Hematopoietic multipotent progenitor cell (in vitro differentiated cells): Measurements from ENCODE around the gene FOXRED2. TPM values are rescaled to one million over a fixed set of nuclear protein-coding genes. Genes with fewer than 3 reads are reported as not detected.
"Not testable (repeated sequence)": the region's sequence is repeated elsewhere in the genome, so short reads cannot be mapped to it uniquely, and the experiment has no call there.

Experiments
- DNase-seq, 3 donors: peaks; one replicate each; pipeline ENCODE4 v3.0.0-alpha.2; 2011 to 2015; ENCODE audit warnings: low read depth in 2 of 3, low spot score in 2 of 3
- total RNA-seq: library from RNA; depleted of rRNA; stranded (reverse); fragments of >200 nt; gene quantifications from one replicate; pipeline ENCODE4 v1.2.3, GENCODE V29; 2012

FOXRED2 gene
- 13.2 TPM for total RNA-seq

DNA sequence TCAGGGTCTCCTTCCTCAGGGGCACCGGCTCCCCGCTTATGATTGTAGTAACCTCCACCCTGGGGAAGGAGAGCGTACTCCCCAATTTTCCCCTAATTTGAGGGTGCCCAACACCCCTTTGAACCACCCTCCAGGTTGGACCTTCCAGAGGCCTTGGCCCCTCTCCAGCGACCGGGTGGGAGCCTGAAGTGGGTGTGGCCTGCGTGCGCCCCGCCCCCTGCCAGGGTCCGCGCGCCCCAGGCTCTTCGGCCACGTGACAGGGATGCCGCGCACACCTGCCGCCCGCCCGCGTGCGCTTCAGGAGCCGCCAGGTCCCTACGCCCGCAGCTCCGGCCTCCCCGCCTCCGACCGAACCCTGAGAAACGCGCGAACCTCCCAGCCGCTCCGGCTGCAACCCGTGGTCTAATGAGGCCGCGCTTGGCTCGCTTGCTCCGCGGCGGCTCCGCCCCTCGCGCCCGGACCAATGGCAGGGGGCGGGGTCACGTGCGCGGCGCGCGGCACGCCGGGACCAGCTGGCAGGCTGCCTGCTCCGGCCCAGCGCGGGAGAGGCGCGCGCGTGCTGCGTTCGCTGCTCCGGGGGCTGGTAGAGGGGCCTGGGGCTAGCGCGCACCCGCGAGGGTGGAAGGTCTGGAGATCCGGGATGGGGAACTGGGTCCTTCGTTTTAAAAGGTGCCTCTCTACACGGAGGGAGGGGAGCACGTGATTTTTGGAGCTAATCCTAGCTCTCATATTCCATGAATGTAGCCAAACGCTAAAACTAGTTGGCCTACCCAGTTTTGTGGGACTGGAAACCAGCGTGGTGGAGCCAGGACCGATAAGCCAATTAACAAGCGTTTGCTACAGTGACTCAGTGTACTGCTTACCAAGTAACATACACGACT, at the start of gene FOXRED2:
FOXRED2 (minus strand) TSS at position 404 of the 881 bp plus-strand sequence. CDS start 618 bp downstream, outside the sequence.
- peak; percentile 72 to 87 (median 82) for DNase-seq

DNA sequence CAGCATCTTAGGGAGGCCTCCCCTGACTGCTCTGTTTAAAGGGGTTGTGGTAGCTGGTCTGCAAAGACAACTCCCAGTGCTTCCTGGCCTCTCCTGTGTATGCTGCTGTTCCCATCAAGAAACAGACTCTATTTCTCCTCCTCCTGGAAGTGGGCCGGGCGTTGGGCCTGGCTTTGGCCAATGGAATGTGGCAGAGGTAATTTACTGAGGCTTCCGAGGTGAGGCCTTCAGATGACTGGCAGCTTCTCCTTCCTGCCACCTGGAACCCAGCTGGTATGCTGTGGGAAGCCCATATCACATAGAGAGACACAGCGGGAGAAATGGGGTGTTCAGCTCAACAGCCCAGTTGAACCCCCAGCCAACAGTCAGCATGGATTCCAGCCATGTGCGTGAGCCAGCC, 47.3 kb upstream of the FOXRED2 start:
- no peak for DNase-seq

DNA sequence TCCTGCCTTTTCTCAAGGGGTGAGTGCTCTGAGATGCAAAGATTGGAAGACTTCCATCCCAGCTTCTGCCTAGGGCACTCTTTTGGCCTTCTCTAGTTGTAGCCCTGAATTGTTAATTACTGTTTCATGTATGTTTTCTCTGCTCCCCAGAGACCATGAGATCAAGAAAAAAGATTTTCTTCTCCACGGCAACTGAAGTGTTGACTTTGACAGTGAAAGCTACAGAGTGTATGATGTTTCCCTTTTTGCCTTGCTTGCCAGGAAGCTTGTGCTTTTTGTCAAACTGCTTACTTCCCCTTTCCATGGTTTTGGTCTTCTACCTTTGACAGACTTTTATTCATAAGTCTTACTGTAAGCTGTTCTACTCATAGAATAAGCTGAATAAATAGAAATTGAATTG, 45.4 kb upstream of the FOXRED2 start:
- peak in 2 of 3 donors; percentile 36 to 80 for DNase-seq

DNA sequence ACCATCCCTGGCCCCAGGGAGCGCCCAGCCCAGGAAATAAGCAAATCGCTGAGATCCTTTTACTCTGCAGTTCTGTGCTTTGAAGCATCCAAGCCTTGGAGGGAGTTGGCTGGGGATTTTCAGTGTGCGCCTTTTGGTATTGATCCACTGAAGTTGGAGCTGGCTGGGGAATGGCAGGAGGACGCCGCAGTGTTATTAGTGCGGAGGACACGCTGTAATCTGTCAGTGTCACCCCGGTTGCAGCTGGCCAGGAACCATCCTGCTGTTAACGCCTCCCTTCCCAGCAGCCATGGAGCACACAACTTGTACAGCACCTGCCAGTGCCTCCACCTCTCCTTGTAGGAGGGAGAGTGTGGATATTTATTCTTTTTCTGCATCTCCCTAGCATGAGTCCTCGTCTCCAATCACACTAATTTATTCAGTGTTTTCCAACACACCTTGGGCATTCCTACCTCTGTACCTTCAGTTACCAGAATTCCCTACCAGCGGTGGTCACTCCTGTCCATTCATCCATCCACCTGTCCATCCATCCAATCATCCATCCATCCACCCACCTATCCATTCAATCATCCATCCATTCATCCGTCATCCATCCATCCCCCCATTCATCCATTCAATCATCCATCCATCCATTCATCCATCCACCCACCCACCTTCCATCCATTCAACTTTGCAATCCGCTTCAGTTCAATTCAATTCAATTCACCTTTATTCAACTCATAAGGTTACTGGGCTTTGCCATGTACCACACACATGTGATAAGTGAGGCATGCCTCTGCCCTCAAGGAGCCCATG, 44.1 kb upstream of the FOXRED2 start:
- no peak for DNase-seq

DNA sequence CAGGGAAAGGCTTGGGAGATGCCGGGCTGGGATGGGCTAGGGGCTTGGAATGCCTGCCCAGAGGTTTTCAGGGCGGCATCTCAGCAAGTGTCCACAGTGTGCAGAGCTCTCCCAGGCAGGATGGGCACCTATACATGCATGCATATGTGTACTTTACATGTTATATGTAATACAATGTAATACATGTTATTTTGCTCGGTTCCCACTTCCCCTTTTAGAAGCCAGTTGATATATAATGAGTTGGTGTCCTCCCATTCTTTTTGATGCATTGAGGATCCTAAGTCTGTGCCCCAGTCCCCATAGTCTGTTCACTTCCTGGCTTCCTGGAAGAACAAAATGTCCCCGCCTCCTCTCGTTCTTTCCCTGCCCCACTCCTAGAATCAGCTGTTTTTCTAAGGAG, 42.2 kb upstream of the FOXRED2 start:
- DNase-seq, result no peak

DNA sequence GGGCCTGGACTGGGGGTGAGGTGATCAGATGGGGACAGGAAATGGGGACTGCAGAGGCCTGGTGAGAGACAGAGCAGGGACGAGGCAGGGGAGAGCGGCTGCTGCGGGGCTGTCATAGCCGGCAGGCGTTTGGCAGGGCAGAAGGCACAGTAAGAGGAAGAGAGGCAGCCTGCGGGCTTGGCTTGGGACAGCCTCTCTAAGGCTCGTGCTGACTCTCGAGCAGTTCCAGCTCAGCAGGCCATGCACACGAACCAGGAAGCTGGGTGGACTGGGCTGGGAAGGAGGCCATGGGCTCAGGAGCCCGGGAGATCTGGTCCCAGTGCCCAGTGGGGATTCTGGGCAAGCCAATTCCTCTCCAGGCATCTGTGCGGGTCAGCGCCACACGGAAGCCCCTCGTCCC, 41.8 kb upstream of the FOXRED2 start:
- DNase-seq, result no peak

DNA sequence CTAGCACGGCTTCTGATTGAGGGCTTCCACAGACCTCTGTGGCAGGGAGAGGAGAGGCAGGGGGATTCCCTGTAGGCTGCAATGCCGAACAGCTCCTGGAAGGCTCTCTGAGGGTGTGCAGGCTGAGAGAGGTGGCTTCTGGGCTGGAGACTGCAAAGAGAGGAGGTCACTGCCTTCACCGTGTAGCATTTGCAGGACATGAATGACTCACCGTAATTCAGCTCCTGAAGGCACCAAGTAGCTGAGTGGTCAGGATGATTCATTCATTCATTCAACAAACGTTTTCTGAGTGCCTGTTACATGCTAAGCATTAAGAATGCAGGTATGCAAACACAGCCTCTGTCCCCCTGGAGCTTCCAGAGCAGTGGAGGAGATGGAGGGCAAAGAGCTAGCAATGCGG, 40.1 kb upstream of the FOXRED2 start:
- no peak for DNase-seq

DNA sequence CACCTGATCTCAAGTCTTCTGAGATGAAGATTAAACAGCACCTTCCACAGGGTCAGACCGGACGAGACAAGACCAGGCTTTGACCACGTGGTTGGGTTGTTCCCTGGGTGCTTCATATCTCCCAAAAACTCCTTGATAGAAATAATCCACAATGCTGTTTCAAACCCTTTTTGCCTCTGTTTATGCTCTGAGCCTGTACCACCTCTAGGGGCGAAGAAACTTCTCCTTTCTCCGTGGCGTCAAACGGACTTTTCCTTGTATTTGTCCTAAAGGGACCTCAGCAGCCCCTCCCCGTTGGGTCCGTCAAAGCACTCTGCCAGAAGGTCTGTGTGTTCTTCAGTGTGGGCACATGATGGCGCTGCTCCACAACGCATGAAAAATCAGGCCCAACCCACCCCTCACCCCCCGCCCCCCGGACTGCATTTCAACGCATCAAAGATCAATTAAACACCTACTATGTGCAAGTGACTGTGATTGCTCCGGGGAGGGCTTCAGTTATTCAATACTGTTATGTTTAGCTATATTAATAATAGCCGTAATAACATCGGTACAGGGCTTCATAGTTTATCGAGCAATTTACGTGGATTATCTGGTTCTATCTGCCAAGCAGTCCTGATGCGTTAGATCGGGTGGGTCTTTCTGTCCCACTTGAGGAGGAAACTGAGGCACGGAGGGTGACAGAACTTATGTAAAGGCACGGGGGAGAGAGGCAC, 39.4 kb upstream of the FOXRED2 start:
- peak in 2 of 3 donors; percentile 76 to 78 for DNase-seq

DNA sequence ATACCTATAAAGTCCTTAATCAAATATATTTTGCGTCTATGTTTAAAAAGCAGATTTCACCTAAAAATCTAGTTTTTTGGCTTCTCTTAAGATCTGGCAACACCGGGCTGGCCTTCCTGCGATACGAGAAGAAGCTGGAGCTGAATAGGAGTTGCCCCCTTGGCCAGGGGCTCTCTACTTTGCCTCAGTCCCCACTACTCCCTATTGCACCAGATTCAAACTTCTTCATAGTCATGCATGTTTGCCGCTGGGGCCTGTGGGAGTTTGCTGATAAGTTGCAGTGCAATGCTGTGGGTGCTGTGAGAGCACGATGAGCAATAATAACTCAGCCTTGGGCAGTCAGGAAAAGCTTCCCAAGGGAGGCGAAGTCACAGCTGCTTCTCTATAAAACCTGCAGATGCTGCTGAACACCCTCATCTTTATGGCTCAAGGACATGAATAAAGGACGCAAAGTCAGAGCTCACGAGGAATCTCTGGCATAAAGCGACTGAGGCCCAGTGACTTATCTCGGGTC, 37.3 kb upstream of the FOXRED2 start:
- DNase-seq, result no peak

DNA sequence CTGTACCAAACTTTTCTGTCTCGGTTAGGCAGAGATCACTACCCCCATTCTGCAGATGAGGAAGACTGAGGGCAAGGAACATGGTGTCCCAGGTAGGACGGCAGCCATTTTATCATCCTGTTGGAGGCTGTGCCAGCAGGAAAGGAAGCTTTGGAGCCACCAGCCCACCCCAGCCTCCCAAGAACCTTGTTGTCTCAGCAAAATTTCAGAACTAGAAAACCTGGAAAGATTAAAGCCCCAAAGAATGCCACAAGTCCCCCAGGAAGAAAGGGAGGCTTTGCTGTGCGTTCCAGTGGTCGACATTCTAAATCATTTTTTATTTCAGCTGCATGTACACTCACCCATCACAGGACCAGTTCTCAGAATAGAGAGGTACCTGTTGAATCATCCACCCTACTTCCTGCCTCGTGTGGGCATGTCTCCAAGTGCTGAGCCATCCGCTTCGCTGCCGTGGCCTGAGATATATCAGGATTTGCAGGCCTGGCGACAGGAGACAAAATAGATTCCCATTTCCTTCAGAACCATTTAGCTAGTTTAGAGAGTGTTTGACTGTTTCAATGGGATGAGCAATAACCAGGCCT, 35.1 kb upstream of the FOXRED2 start:
- DNase-seq, result peak in 2 of 3 donors; percentile 15 to 38

DNA sequence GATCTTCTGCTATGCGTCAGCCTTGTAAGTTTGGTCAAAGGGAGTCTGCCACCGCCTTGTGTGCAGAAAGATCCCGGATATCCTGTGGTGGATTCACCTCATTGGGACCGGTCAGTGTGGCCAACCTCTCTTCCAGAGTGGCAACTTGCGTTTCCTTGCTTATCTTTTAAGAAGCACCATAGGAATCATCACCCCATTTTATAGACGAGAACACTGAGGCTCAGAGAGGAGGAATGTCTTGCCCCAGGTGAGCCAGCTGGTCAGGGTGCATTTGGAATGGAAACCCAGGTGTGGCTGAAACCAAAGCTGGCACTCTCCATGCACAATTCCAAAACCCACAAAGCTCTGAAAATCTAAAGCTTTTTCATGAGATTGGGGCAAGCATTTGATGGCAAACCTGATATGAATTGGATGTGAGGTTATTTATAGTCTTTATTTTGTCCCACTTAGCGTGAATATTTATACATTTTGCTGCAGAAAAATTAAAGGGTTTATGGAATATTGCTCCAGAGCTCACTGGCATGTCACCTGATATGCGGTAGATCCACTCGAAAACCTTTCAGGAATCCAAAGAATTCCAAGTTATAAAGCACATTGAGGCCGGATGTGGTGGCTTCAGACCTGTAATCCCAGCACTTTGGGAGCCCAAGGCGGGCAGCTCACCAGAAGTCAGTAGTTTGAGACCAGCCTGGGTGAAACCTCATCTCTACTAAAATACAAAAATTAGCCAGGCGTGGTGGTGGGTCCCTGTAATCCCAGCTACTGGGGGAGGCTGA, 34.2 kb upstream of the FOXRED2 start:
- no peak for DNase-seq

DNA sequence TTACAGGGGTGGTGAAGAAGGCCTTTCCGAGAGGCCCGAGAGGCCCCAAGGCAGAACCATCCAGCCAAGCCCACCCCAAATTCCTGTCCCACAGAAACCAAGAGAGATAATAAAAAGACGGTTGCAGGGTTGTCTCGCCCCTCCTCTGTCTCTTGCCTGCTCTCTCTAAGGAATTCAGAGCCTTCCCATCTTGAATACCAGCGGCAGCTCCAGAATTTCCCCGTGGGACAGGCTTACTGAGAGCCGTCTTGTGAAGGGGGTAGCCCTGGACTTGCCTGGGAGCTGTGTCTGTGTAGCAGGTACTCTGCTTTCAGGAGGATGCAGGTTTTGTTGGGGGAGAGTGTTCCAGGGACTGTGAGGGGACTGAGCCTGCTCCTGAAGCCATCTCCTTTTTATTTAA, 31.7 kb upstream of the FOXRED2 start:
- DNase-seq, result no peak

DNA sequence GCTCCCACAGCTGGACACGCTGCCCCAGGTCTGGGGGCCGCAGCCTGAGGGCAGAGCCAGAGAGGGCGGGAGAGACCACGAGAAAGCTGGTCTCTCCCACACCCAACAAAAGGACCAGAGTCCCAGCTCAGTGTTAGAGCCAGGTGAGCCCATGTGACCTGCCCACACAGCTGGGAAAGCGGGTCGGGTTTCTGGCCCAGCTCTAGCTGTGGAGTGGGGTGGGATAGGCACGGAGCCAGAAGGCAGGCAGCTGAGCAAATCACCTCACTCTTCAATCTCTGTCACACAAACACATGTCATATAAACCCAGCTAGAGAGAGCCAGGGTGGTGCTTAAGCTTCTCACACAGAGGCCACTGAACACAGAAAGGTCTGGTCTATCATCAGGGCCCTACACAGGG, 29.9 kb upstream of the FOXRED2 start:
- DNase-seq, result no peak

DNA sequence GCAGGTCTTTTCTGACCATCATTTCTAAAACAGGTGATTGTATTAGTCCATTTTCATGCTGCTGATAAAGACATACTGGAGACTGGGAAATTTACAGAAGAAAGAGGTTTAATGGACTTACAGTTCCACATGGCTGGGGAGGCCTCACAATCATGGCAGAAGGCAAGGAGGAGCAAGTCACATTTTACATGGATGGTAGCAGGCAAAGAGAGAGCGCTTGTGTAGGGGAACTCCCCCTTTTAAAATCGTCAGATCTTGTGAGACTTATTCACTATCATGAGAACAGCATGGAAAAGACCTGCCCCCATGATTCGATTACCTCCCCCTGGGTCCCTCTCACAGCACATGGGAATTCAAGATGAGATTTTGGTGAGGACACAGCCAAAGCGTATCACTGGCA, 26.5 kb upstream of the FOXRED2 start:
- DNase-seq, result not testable (repeated sequence)

DNA sequence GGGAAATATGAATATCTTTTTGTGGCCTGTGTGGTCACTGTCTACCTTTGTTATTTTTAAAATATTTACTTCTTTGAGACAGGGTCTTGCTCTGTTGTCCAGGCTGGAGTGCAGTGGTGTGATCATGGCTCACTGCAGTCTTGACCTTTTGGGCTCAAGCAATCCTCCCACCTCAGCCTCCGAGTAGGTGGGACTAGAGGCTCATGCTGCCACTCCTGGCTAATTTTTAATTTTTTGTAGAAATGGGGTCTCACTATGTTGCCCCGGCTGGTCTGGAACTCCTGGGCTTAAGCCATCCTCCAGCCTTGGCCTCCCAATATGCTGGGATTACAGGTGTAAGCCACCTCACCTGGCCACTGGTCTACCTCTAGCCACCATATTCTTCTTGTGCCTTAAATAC, 25.6 kb upstream of the FOXRED2 start:
- no peak for DNase-seq

DNA sequence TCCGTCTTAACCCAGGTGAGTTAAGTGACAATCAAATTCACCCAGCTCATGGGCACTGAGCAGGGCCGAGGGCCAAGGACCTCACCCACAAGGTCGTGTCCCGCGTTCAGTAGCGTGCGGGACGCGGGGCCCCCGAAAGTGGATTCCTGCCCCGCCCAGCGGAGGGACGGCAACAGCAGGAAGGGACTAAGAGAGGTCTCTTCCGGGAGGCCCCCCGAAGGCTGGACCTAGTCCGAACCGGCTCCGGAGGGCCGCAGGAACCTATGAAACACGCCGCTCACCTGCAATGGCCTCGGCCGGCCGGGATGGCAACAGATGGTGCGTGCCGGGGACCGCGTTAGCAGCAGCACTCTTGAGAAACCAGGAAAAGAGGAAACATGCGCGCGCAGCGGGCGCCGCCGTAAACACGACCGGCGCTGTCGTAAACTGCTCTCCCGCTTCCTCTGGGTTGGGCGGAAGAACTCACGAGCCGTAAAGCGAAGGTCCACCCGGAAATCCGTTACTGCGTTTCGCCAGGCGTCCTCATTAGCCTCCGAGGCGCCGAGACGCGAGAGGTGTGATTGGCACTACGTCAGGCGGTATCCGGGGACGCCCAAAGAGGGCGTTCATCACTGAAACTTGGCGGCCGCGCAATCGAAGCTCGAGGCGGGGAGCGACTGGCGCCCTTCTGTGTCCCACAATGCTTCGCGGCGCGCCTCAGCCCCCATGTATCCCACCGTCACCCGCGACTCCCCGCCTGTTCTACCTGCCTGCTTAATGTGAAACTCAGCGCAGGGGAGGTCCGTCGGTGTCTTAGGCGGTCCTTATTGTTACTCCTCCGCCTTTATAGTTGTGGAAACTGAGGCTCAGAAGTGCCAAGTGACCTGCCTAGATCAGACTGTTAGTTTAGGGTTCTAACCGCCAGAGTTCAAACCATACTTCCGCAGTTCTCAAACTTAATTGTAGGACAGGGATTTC, 22.2 kb upstream of the FOXRED2 start, which contains the start of gene EIF3D:
EIF3D (minus strand) TSS at position 372 of the 957 bp plus-strand sequence. CDS start 3,045 bp downstream, outside the sequence.
- peak; percentile 95 to 100 (median 99) for DNase-seq

DNA sequence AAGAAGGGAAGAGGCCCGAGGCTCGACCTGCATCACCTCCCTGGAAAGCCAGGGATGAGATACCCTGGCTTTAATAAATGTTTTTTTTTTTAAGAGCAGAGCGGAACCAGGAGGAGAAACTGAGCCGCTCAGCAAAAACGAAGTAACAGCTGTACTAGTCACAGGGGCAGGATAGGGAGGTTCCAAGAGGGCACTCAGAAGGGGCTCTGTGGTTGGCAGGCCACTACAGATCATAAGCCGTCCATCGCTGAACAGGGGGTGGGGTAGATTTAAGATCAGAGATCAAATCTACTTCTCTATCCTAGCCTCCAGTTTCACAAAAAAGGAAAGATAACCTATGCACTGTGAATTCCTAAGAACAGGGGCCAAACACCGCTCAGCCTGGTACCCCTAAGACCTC, 21.5 kb upstream of the FOXRED2 start:
- DNase-seq, result peak in 1 of 3 donors; percentile 36

DNA sequence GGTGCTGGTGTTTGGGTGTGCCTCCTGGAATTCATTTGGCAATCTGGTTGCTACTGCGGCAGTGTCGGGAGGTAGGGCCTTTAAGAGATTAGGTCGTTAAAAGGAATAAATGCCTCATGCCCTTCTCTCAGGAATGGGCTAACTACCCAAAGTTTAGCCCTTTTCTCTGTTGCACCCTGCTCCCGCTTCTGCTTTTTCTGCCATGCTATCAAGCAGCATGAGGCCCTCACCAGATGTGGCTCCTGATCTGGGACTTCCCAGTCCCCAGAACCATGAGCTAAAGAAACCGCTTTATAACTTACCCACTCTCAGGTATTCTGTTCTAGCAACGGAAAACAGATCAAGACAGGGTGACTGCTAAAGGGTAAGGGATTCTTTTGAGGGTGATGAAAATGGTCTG, 15.8 kb upstream of the FOXRED2 start:
- no peak for DNase-seq
